ENCODE data around the gene NKX1-2. TPM values are rescaled to one million over a fixed set of nuclear protein-coding genes. Genes with fewer than 3 reads are reported as not detected.

Gene NKX1-2
- total and polyA plus RNA-seq, 2 of the 8 experiments (the other 6 are each of a cell fraction or from before 2014, with no cell fraction given), result 12.7 to 34.9 TPM

GRCh38 chr10:124492266-124492665 is 42.4 kb upstream of the NKX1-2 start (continued):
- TF ChIP-seq MAX (IDR thresholded peaks at IDR 0.05) (no peak), CREB1 (IDR thresholded peaks at IDR 0.05) (no peak), CTBP2 (IDR thresholded peaks at IDR 0.05; ENCODE audit: borderline replicate concordance, insufficient read depth, insufficient read length, low read length) (no peak), ASH2L (IDR thresholded peaks at IDR 0.05; ENCODE audit: low read length) (no peak), SP1 (IDR thresholded peaks at IDR 0.05; ENCODE audit: low read depth, low read length) (no peak), RNF2 (IDR thresholded peaks at IDR 0.05; ENCODE audit: borderline replicate concordance, low read depth, low read length, missing control alignments, poor library complexity, severe bottlenecking) (no peak)

Measured in H1 (cell line).